Measurements from ENCODE around the gene RNF112.
"Not testable (repeated sequence)": the region's sequence is repeated elsewhere in the genome, so short reads cannot be mapped to it uniquely, and the experiment has no call there.

The RNF112 gene

DNA sequence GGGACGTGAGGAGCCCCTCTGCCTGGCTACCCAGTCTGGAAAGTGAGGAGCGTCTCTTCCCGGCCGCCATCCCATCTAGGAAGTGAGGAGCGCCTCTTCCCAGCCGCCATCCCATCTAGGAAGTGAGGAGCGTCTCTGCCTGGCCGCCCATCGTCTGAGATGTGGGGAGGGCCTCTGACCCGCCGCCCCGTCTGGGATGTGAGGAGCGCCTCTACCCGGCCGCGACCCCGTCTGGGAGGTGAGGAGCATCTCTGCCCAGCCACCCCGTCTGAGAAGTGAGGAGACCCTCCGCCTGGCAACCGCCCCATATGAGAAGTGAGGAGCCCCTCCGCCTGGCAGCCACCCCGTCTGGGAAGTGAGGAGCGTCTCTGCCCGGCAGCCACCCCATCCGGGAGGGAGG, 30.3 kb downstream of the RNF112 start:
- H3K27ac ChIP-seq; DNase-seq (ENCODE audit: low read depth, low spot score): not testable (repeated sequence)

DNA sequence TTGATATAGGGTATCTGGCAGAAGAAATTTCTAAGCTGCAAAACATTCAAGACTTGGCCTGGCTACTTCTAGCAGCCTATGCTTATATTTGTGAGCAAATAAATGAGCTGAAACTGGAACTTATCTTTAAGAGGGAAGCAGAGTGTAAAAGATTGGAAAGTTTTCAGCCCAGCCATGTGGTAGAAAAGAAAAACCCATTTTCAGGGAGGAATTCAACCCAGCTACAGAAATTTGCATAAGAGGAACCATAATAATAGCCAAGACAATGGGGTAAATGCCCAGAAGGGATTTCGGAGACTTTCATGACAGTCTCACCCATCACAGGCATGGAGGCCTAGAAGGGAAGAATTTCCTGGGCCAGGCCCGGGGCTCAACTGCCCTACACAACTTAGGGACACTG, 31.7 kb downstream of the RNF112 start:
- no peak for DNase-seq (ENCODE audit: low read depth, low spot score)
- H3K27ac ChIP-seq = no peak overlapping the region

DNA sequence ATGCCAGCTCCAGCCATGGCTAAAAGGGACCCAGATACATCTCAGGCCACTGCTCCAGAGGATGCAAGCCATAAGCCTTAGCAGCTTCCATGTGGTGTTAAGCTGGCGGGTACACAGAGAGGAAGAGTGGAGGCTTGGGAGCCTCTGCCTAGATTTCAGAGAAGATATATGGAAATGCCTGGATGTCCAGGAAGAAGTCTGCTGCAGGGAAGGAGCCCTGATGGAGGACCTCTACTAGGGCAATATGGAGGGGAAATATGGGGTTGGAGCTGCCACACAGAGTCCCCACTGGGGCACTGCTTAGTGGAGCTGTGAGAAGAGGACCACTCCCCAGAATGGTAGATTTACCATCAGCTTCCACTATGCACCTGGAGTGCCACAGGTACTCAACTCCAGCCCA, 32.1 kb downstream of the RNF112 start:
- no peak for DNase-seq (ENCODE audit: low read depth, low spot score)
- no peak overlapping the region for H3K27ac ChIP-seq

DNA sequence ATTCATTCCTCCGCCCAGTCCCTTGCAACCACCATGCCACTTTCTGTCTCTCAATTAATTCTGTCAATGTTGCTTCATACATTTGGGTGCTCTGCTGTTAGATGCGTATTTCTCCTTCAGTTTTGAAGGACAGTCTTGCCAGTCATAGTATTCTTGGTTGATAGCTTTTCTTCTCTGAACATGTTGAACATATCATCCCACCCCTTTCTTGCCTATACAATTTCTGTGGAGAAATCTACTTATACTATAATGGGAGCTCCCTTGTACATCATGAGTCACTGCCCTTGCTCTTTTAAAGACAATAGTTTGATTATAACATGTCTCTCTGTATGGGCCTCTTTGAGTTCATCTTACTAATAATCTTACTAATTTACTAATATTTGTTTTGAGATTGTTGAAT, 34.1 kb downstream of the RNF112 start:
- no peak overlapping the region for H3K27ac ChIP-seq
- DNase-seq (ENCODE audit: low read depth, low spot score) = no peak

DNA sequence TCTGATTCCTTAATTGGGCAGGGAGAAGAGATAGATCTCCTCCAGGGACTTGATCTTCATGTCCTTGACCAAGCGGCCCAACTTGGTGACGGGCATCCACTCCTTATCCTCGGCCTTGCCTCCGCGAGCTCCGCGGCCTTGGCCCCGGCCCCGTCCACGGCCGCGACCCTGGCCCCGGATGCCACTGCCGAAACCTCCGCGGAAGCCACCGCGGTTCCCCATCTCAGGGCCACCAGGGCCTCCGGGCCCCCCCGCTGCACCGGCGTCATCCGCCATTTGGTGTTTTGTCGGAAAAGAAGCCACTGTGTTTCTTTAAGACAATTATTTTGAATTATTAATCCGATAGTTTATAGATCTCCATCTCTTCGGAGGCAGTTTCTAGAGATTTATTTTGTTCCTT, 35.5 kb downstream of the RNF112 start:
- not testable (repeated sequence) for DNase-seq (ENCODE audit: low read depth, low spot score); H3K27ac ChIP-seq

DNA sequence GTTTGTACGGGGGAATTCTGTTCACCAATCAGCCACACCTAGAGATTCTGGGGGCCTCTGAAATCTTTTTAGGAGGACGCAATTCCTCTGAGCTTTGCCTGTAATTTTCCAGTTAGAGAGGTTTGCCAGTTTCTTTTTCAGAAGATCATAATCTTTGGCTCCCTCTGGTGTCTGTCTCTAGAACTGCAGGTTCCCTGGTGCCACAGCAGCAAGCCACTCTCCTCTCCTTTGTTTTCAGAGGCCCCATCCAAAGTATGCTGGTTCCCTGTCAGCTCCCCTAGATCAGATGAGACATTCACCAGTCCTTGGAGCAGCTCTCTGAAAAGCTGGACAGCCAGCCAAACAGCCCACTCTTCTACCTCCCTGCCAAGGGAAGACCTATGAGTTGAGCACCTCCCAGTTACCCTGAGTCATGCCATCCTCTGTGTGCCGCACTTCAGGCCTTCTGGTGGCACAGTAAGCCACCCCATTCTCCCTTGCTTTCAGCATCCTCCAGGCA, 36.1 kb downstream of the RNF112 start:
- DNase-seq (ENCODE audit: low read depth, low spot score) = no peak
- H3K27ac ChIP-seq = no peak overlapping the region

DNA sequence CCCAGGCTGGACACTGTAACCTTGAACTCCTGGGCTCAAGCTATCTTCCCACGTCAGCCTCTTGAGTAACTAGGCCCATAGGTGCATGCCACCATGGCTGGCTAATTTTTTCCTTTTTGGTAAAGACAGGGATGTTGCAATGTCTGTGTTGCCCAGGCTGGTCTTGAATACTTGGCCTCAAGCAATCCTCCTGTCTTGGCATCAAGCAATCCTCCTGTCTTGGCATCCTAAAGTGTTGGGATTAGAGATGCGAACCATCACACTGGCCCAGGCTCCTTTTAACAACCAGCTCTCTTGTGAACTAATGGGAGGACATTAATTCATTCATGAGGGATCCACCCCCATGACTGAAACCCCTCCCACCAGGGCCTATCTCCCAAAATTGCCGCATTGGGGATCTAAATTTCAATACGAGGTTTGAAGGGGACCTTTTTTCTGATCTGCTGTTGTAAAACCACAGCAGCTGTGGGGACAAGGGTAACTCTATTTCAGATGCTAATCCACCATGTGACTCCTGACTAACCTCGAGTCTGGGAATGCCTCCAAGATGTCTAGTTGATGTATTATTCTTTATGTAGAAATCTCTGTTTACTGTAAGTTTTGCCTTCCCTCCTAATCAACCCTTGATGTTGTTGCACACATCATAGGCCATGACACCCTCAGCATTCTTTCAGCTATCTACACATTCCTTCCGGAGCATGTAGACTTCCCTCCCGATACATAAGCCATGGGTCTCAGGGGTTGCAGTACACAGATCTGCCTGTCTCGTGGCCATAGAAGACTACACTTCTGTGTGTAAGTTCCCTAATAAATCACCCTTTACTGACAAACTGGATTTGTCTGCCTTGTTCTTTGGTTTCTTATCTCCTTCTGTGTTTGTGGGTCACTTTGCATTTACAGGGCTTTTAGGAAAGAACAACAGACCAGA, 37.6 kb downstream of the RNF112 start:
- DNase-seq (ENCODE audit: low read depth, low spot score) = peak; percentile 66
- H3K27ac ChIP-seq = peak overlapping the region; percentile 62

DNA sequence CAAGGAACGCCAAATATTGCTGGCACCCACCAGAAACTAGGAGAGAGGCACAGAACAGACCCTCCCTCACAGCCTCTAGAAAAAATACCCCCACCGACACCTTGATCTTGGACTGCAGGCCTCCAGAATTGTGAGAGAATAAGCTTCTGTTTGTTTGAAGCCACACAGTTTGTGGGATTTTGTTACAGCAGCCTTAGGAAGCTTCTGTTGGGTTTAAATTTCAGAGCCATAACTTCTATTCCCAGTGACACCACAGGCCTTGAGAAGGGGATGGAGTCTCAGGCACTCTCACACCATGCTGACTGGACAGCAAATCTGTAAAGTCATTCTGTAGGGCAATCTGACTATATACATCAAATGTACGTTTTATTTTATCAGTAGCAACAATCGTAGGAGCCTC, 38.6 kb downstream of the RNF112 start:
- no peak overlapping the region for H3K27ac ChIP-seq
- no peak for DNase-seq (ENCODE audit: low read depth, low spot score)

DNA sequence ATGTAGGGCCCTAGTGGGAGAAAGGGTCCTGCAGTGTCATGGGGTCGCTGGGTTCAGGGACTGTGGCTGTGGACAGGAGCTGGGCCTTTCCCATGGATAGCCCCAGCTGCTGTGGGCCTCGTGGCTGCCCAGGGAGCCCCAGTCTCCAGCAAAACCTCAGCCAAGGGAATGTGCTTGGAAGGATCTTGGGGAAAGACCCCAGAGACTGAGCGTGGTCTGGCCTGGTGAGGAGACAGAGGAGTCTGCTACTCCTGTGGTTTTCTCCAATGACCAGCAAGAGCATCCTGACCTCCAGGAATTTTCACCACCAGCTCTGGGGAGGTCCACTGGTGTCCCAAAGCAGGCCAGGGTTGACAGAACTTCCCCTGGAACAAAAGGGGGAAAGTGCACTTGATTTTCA, 42.3 kb downstream of the RNF112 start:
- no peak overlapping the region for H3K27ac ChIP-seq
- DNase-seq (ENCODE audit: low read depth, low spot score) = no peak

DNA sequence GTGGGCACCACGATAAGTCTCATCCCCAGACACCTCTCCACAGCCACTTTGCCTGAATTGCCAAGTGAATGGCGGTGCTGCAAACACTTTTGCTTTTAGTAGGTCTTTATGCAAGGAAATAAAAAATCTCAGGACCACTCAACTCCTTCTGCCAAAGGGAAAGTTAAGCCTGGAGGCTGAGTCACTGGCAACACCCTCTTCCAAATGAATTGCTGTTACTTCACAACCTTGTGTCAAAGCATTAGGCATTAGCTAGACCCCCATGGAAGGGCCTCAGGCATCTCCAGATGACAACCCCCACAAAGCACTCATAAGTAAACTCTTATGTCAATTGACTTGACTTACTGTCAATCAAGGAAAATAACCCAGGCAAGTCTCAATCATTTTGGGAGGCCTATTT, 43.0 kb downstream of the RNF112 start:
- DNase-seq (ENCODE audit: low read depth, low spot score) = no peak
- no peak overlapping the region for H3K27ac ChIP-seq

DNA sequence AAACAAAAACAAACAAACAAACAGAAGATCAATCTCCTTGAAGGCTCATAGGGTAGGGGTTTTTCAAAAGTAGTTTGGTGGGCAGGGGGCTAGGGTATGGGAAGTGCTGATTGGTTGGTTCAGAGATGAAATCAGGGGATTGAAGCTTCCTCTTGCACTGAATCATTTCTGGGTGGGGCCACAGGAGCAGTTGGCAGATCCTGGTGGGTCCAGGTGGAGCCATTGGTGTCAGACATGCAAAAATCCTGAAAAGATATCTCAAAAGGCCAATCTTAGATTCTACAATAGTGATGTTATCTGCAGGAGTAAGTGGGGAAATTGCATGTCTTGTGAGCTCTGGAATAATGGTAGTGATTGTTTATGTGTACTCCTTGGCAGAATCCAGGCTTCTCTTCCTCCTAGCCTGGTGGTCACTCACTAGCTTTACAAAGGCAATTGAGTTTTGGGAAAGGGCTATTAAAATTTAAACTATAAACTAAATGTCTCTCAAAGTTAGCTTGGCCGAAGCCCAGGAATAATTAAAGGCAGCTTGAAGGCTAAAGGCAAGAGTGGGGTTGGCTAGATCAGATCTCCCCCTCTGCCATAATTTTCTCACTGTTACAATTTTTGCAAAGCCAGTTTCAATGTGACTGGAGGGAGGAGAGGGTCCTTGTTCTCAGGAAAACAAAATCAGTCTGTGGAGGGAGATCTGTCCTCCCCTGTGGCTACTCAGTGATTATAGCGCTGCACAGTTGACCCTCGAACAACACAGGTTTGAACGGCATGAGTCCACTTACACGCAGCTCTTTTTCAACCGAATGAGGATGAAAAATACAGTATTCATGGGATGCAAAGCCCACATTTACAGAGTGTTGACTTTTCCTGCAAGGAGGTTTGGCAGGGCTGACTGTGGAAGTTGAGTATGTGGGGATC, 45.2 kb downstream of the RNF112 start:
- no peak for DNase-seq (ENCODE audit: low read depth, low spot score)
- H3K27ac ChIP-seq = no peak overlapping the region

DNA sequence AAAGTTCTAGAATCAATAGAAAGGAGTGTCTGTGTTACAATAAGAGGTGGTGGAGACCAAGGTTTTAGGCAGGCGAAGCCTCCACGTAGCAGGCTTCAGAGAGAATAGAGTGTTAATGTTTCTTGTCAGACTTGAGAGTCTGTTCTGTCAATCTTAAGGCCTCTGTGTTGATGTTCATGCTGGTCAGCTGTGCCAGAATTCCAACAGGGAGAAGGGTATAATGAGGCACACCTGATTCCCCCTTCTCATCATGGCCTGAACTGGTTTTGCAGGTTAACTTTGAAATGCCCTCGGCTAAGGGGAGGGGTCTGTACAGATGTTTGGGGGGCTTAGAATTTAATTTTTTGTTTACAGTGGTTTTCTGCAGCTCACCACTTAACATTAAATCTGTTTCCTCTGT, 46.0 kb downstream of the RNF112 start:
- no peak for DNase-seq (ENCODE audit: low read depth, low spot score)
- no peak overlapping the region for H3K27ac ChIP-seq

DNA sequence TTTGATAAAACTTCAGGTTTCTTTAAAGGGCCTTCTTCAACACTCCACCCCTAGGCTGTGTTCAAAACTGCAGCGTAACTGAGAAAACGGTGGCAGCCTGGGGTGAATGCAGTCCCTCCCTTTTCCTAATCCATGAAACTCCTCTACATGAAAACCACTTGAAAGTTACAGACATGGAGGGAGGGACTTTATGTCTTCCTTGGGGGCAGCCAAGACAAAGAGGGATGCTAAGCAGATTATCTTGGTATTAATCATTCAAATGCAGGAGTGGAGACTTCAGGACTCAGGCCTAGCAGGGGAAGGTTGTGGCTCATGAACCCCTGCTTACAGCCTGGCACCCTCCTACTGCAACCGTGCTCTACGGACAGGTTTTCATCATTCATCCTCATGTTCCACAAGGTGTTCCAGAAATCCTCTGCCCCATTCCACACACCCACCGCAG, 46.8 kb downstream of the RNF112 start:
- H3K27ac ChIP-seq = no peak overlapping the region
- DNase-seq (ENCODE audit: low read depth, low spot score) = no peak

DNA sequence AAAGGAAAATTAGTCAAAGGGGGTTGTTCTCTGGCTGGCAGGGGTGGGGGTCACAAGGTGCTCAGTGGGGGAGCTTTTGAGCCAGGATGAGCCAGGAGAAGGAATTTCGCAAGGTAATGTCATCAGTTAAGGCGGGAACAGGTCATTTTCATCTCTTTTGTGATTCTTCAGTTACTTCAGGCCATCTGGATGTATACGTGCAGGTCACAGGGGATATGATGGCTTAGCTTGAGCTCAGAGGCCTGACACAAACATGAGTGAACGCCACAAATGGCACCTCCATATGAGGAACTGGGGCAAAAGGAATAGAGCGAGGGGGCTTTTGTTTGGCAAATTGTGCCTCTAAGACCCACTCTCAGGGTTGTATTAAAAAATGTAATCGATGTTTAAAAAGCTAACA, 47.4 kb downstream of the RNF112 start:
- not testable (repeated sequence) for DNase-seq (ENCODE audit: low read depth, low spot score); H3K27ac ChIP-seq

DNA sequence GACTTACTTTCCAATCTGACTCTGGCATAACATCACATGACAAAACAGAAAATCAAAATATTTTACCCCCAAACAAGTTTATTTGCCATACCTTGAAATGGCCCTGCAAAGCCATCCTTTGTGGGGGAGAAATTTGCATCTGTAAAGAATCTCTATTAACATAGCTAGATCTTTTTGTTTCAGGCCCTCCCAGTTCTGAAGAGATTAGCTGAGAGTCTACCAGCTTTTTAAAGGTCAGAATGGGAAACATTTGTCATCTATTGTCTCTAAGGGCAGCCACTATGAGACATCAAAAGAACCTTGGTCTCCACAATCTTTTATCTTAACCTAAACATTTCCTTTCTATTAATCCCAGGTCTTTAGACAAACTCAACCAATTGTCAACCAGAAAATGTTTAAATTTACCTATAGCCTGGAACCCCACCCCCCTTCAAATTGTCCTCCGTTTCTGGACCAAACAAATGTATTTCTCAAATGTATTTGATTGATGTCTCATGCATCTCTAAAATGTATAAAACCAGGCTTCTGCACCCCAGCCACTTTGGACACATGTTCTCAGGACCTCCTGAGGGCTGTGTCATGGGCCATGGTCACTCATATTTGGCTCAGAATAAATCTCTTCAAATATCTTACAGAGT, 48.1 kb downstream of the RNF112 start:
- not testable (repeated sequence) for DNase-seq (ENCODE audit: low read depth, low spot score)

DNA sequence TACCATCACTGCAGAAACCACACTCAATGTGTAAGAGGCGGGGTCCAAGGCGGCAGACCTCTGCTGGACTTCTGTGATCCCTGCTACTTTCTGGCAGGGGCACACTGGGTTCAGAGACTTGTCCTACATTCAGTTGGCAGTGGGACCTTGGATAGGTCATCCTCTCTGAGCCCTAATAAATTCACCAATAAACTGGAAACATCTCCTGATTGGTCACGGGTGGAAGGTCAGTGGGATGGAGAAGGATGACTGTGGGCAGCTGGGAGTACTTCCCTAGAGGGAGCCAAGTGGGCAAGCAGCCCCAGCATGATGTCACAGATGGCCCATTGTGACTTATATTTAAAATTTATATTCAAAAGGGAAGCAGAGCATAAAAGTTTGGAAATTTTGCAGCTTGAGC, 49.7 kb downstream of the RNF112 start:
- DNase-seq (ENCODE audit: low read depth, low spot score) = no peak
- no peak overlapping the region for H3K27ac ChIP-seq

More for the DNA sequence above, 48.1 kb downstream of the RNF112 start:
- not testable (repeated sequence) for H3K27ac ChIP-seq

DNA sequence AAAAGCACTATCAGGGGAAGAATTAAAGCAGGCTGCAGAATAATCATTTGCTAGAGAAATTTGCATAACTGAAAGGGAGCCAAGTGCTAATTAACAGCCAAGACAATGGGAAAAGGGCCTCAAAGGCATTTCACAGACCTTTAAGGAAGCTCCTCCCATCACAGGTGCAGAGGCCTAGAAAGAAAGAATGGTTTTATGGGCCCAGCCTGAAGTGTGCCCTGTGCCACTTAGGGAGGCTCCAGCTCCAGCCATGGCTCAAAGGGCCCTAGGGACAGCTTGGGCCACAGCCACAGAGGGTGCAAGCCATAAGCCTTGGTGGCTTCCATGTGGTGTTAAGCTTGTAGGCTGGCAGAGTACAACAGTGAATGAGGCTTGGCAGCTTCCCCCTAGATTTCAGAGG, 50.1 kb downstream of the RNF112 start:
- no peak overlapping the region for H3K27ac ChIP-seq

DNA sequence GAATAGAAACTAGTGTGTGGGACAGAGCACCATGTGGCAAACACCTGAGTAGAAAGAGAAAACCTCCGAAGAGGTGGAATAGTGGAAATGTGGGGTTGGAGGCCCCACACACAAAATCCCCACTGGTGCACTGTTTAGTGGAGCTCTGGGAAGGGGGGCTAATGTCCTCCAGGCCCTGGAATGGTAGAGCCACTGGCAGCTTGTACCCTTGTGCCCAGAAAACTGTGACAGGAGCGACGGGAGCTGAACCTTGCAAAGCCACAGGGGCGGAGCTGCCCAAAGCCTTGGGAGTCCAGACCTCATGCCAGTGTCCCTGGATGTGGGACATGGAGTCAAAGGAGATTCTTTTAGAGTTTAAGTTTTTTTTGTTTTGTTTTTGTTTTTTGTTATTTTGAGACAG, 50.6 kb downstream of the RNF112 start:
- H3K27ac ChIP-seq = no peak overlapping the region
- no peak for DNase-seq (ENCODE audit: low read depth, low spot score)

More for the DNA sequence above, 50.1 kb downstream of the RNF112 start:
- DNase-seq (ENCODE audit: low read depth, low spot score) = no peak

DNA sequence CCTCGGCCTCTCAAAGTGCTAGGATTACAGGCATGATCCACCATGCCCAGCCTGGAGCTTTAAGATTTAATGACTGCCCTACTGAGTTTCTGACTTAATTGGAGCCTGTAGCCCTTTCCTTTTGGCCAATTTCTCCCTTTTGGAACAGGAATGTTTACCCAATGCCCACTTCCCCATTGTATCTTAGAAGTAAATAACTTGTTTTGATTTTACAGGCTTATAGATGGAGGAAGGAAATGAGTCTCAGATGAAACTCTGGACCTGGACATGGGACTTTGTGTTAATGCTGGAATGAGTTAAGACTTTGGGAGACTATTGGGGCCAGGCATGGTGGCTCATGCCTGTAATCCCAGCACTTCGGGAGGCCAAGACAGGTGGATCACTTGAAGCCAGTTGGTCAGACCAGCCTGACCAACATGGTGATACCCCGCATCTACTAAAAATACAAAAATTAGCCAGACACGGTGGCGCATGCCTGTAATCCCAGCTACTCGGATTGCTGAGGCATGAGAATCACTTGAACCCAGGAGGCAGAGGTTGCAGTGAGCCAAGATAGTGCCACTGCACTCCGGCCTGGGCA, 51.5 kb downstream of the RNF112 start:
- H3K27ac ChIP-seq = not testable (repeated sequence)

More for the DNA sequence above, 51.5 kb downstream of the RNF112 start:
- not testable (repeated sequence) for DNase-seq (ENCODE audit: low read depth, low spot score)

All from epithelial cell of prostate (primary cell).